Stomach (tissue), 4 donors: ENCODE results near the gene SYT3.

Experiments
- EP300 ChIP-seq: sonication (generic); formaldehyde crosslinking; IDR thresholded peaks from one replicate; pipeline ENCODE4 v1.6.1; 2017; ENCODE audit warnings: antibody characterized with exemption
- TF ChIP-seq, protein P1 (sequence below), 7 experiments: fragments of 450-650 bp in 4 of 7; fragments of 200-600 bp in 3 of 7; sonication (generic) in 3 of 7; IDR thresholded peaks; one replicate each; pipeline ENCODE4 v1.5.1; 2016 to 2019; ENCODE audit warnings: antibody characterized with exemption in 7 of 7, control low read depth in 2 of 7, mild to moderate bottlenecking in 1 of 7

DNA sequence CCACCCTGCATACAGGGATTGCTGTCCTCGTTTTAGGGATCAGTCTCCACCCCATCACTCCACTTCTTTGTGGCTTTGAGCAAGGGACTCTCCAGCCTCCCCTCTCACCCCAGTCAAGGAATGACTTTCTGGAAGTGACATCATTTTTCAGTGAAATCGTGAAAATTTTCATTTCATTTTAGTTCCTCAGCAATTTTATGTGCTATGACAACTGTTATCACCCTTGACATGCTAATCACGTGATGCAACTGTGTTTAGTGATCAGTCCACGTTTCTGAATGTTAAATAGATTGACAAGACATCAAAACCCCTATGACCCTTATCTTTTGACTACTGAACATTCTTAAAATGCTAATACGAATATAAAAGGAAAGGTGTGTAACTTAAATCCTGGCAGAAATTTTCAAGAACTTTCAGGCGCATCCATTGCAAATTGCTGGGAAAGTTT is 17.6 kb upstream of the SYT3 start:
- TF ChIP-seq, protein P1, sequence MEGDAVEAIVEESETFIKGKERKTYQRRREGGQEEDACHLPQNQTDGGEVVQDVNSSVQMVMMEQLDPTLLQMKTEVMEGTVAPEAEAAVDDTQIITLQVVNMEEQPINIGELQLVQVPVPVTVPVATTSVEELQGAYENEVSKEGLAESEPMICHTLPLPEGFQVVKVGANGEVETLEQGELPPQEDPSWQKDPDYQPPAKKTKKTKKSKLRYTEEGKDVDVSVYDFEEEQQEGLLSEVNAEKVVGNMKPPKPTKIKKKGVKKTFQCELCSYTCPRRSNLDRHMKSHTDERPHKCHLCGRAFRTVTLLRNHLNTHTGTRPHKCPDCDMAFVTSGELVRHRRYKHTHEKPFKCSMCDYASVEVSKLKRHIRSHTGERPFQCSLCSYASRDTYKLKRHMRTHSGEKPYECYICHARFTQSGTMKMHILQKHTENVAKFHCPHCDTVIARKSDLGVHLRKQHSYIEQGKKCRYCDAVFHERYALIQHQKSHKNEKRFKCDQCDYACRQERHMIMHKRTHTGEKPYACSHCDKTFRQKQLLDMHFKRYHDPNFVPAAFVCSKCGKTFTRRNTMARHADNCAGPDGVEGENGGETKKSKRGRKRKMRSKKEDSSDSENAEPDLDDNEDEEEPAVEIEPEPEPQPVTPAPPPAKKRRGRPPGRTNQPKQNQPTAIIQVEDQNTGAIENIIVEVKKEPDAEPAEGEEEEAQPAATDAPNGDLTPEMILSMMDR (IDR thresholded peaks at IDR 0.05): no peak
- no peak for TF ChIP-seq EP300
